HG02884 (cell line): ENCODE data around the gene RAI14.

ENCODE experiments used
- ATAC-seq: cut with Tn5 transposase; IDR thresholded peaks from one replicate; pipeline ENCODE4 v1.9.1; 2021; ENCODE audit warnings: mild to moderate bottlenecking, moderate library complexity; ENCODE audit not compliant: unreplicated experiment

The RAI14 gene

DNA sequence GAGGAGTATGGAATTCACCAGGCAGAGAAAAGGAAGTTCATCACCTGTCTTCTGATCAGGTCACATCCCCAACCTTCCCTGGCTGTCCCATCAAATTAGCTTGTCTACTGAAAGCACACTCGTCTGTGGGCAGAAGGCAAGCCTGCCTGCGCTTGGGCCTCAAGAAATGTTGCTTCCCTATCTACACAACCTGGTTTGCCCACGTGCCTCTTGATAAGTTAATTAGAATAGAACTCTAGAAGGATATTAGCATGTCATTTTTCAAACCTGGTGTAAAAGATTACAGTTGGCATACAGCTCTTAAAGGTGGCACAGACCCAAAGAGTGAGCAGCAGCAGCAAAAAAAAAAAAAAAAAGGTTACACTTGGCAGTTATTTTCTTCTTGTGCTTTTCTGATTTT is 188.0 kb downstream of the RAI14 start:
- ATAC-seq, result no peak

- ATAC-seq, result no peak
Observed at GRCh38 chr5:34844999-34845398, 188.9 kb downstream of the RAI14 start.

GRCh38 chr5:34847056-34847455 is 190.9 kb downstream of the RAI14 start:
- no peak for ATAC-seq

DNA sequence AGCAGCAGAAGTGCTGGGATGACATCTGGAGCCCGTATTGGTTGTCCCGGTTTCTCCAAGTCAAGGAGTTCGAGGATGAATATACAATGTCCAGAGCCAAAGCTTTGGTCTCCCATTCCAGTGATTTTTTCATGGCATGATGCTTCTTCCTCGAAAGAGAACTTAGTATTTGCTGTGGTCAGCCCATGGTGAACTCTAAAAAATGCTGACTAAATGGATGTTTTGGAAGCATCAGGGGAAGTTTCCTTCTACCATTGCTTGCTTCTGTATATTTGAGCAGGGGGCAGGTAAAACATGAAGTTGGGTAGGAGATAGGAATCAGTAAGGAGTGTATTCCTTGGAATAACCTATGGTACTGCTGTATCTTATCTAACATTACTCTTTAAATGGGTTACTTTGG is 191.4 kb downstream of the RAI14 start:
- ATAC-seq, result no peak

GRCh38 chr5:34848230-34848629 is 192.1 kb downstream of the RAI14 start:
- no peak for ATAC-seq

GRCh38 chr5:34849253-34849652 is 193.1 kb downstream of the RAI14 start:
- no peak for ATAC-seq

DNA sequence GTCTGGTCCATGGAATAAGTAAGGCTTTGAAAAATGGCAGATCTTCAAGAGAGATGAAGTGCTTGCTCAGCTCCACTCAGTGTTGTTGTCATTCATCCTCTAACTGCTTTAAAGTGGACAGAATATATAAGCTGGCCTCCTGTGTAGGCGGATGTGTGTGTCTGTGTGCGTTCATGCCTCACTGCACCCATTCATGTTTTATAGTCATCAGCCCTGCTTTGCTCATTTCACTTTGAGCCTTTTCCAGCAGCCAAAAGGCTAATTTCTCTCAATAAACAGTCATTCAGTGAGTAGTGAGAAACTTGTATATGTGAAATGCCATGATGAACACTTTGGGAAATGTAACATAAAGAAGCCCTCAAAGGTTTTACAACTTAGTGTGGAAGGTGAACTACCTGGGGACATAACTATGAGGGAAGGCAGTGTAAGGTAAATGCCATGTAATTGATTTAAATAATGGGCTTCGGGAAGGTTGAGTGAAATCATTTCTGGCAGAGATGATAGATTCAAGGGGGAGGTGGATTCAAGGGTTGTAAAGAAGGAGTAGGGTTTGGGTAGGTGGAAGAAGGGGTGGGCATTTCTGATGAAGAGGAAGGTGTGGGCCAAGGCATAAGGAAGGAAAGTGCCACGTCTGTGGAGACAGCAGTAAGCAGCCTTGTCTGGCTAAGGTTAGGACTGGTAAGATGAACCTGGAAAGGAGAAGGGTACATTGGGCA is 198.5 kb downstream of the RAI14 start:
- ATAC-seq, result peak; percentile 99

DNA sequence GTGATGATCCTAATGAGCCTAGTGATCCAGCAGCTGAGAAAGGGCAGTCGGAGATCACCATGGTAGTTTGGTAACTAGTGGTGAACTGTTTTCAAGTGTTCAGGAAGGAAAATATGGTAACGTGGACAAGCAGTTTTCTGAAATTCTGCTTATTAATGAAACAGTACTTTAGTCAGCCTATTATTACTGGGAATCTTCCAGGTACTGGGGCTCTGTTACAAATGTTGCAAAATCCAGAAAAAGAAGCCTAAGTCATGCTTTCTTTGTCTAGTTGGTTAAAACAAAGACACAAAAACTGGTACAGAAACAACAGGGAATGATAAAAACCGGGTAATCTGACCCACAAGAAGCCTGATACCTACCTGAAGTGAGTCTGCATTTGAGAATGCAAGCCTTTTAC is 201.0 kb downstream of the RAI14 start:
- ATAC-seq, result no peak

- ATAC-seq, result no peak
Observed at GRCh38 chr5:34857894-34858293, 201.8 kb downstream of the RAI14 start.

DNA sequence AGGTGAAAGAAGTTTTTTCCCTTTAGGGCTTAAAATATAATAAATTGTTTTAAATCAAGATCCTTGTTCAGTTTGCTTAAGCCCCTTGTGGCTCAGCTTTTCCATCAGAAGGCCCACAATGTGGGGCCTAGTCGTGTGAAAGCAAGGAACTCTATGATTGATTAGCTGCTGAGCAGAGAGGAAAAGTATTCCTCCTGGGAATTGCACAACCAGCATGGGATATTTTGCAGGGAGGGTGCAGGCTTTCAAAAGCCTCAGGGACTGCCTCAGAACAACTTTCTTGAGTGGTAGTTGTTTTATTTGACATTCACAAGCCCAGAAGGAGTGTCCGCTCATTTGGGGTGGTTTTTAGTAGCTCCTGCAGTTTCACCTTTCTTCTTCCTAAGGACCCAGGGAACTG is 202.7 kb downstream of the RAI14 start:
- no peak for ATAC-seq

- ATAC-seq, result no peak
Observed at GRCh38 chr5:34859253-34859652, 203.1 kb downstream of the RAI14 start.

- no peak for ATAC-seq
Observed at GRCh38 chr5:34863946-34864345, 207.8 kb downstream of the RAI14 start.

DNA sequence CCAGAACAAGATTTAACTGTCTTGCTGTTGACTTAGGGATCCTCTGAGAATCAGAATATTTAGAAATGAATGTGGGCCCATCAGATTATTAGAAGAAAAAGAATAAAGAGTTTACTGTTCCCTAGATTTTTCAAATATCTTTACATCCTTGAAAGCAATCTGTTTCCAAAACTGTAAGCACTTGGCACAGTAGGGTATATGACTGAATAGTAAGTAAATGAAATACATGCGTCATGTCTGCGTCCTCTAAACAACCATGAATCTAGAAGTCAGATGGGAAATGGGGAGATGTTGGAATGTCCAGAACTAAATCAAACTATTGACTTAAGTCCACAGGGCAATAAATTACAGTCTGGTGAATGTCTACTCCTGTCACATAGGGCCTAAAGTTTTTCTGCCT is 209.0 kb downstream of the RAI14 start:
- no peak for ATAC-seq

- no peak for ATAC-seq
Observed at GRCh38 chr5:34866989-34867471, 210.9 kb downstream of the RAI14 start.

- ATAC-seq, result no peak
Observed at GRCh38 chr5:34867660-34868059, 211.5 kb downstream of the RAI14 start.

DNA sequence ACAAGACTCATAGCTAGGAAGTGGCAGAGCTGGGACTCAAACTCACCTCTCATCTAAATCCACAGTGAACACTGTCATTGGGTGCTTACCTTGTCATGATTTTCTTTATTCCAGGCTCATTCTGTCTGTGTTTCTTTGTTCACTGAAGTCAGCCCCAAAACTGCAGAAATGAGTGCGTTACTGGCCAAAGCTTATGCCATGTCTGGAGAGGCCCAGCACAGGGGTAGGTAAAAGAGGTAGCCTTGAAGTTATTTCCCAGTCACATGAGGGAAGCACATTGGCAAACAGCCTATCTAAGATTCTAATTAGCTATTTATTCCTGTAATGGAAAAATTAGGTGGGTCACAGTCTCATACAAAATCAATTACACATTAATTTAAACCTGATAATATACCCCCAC is 212.7 kb downstream of the RAI14 start:
- ATAC-seq, result no peak

- ATAC-seq, result no peak
Observed at GRCh38 chr5:34869256-34869655, 213.1 kb downstream of the RAI14 start.

DNA sequence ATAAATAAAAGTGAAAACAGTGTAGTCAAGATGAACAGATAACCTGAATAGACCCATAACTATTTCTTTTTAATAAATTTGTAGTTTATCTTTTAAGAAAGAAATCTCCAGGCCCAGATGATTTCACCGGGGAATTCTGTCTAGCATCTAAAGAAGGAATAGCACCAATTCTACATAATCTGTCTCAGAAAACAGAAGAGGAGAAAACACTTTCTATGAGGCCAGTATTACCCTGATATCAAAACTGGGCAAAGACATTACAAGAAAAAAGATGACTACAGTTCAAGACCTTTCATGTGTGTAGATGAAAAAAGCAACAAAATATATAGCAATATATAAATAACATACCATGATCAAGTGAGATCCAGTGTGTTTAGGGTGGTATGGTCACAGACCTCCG is 214.3 kb downstream of the RAI14 start:
- no peak for ATAC-seq

DNA sequence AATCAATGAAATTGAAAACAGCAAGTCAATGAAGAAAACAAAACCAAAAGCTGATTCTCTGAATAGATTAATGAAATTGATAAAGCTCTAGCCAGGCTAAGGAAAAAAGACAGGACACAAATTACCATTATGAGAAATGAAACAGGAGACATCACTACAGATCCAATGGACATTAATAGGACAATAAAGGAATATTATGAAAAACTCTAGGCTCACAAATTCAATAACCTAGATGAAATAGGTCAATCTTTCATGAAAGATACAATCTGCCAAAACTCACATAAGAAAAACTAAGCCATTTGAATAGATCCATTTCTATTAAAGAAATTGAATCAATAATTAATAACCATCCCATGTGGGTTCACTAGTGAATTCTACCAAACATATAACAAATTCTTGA is 220.1 kb downstream of the RAI14 start:
- no peak for ATAC-seq

DNA sequence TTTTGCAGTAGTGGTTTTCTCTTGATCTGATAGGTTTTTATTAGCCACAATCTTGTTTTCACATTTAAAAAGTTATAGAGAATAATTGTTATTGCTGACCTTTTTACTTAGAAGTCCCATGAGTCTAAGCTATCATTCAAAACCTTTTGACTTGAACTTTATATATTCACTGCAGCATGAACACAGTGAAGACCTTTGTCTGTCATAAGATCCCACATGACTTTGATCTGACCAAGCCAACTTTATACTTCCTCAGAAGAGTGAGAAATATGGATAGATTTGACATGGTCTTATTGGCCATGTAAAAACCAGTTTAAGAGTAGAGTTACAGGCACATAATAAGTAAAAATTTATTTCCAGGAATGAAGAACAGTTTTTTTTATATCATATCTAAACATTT is 225.1 kb downstream of the RAI14 start:
- no peak for ATAC-seq
